ENCODE measurements around the gene VDR. TPM values are rescaled to one million over a fixed set of nuclear protein-coding genes. Genes with fewer than 3 reads are reported as not detected.

The VDR gene
- polyA plus RNA-seq, 1 donor (not counting 4 experiments of a cell fraction or from before 2014, with no cell fraction given) = 43.3 TPM

GRCh38 chr12:47850153-47851084, 54.4 kb downstream of the VDR start:
- peaks cover 14% of the 10 kb centered on the region for H3K4me1 ChIP-seq (ENCODE audit: control insufficient read depth, extremely low read depth, insufficient read depth, low read length)
- H3K79me2 ChIP-seq (ENCODE audit: control insufficient read depth, insufficient read depth, low read length) = no peaks in the 10 kb centered on the region
- dilution Hi-C loops (cut with MboI; ENCODE audit: extremely low pct_ligation_motif_present, low sequenced_read_pairs) = no loop called here
- peak overlapping the region; percentile 33 for H3K27ac ChIP-seq (ENCODE audit: control insufficient read depth, insufficient read depth, low read length)
- H3K4me3 ChIP-seq (ENCODE audit: control insufficient read depth in 2 of 3, extremely low read depth in 1 of 3, insufficient read depth in 2 of 3, low read depth in 1 of 3, low read length in 3 of 3) = no peak overlapping the region
- no peak for DNase-seq (ENCODE audit: low read depth, low spot score)
- no peaks in the 10 kb centered on the region for H3K27me3 ChIP-seq (ENCODE audit: control insufficient read depth, extremely low read depth, insufficient read depth, low read length)
- H3K9me3 ChIP-seq (ENCODE audit: control insufficient read depth, low read depth, low read length) = no peaks in the 10 kb centered on the region
- H4K20me1 ChIP-seq (ENCODE audit: control insufficient read depth, extremely low read depth, insufficient read depth, low read length) = no peaks in the 10 kb centered on the region
- H3K36me3 ChIP-seq (ENCODE audit: control insufficient read depth in 2 of 2, extremely low read depth in 1 of 2, insufficient read depth in 2 of 2, low read length in 2 of 2) = peaks cover 35 to 52% of the 10 kb centered on the region in 2 experiments
- H3K9me1 ChIP-seq (ENCODE audit: control insufficient read depth, extremely low read depth, insufficient read depth, low read length) = no peaks in the 10 kb centered on the region
- no peak overlapping the region for H3K4me2 ChIP-seq (ENCODE audit: control insufficient read depth, extremely low read depth, insufficient read depth, low read depth, low read length)
- H2AFZ ChIP-seq (ENCODE audit: control insufficient read depth, low read length) = no peak overlapping the region
- H3K9ac ChIP-seq (ENCODE audit: control insufficient read depth, extremely low read depth, insufficient read depth, low read length) = no peak overlapping the region
- FAIRE-seq = no peak
- TF ChIP-seq CTCF (optimal IDR thresholded peaks at IDR 0.05 in 1 of 3, IDR thresholded peaks at IDR 0.05 in 1 of 3, conservative IDR thresholded peaks at IDR 0.05 in 1 of 3; ENCODE audit: extremely low read depth in 1 of 3, insufficient read depth in 2 of 3, low read length in 3 of 3) (no peak), EZH2 (IDR thresholded peaks at IDR 0.05; ENCODE audit: low read length) (no peak)

- peaks cover 14% of the 10 kb centered on the region for H3K4me1 ChIP-seq (ENCODE audit: control insufficient read depth, extremely low read depth, insufficient read depth, low read length)
- no peak overlapping the region for H3K9ac ChIP-seq (ENCODE audit: control insufficient read depth, extremely low read depth, insufficient read depth, low read length)
- FAIRE-seq = peak; percentile 26
- no peak overlapping the region for H3K4me3 ChIP-seq (ENCODE audit: control insufficient read depth in 2 of 3, extremely low read depth in 1 of 3, insufficient read depth in 2 of 3, low read depth in 1 of 3, low read length in 3 of 3)
- H3K79me2 ChIP-seq (ENCODE audit: control insufficient read depth, insufficient read depth, low read length) = no peaks in the 10 kb centered on the region
- no peak for TF ChIP-seq CTCF (optimal IDR thresholded peaks at IDR 0.05 in 1 of 3, IDR thresholded peaks at IDR 0.05 in 1 of 3, conservative IDR thresholded peaks at IDR 0.05 in 1 of 3; ENCODE audit: extremely low read depth in 1 of 3, insufficient read depth in 2 of 3, low read length in 3 of 3)
- TF ChIP-seq EZH2 (IDR thresholded peaks at IDR 0.05; ENCODE audit: low read length) = no peak
- H3K4me2 ChIP-seq (ENCODE audit: control insufficient read depth, extremely low read depth, insufficient read depth, low read depth, low read length) = no peak overlapping the region
- H3K27ac ChIP-seq (ENCODE audit: control insufficient read depth, insufficient read depth, low read length) = no peak overlapping the region
- H3K9me1 ChIP-seq (ENCODE audit: control insufficient read depth, extremely low read depth, insufficient read depth, low read length) = peaks cover 2% of the 10 kb centered on the region
- H2AFZ ChIP-seq (ENCODE audit: control insufficient read depth, low read length) = no peak overlapping the region
- no peak for DNase-seq (ENCODE audit: low read depth, low spot score)
- no peaks in the 10 kb centered on the region for H3K27me3 ChIP-seq (ENCODE audit: control insufficient read depth, extremely low read depth, insufficient read depth, low read length)
- H3K36me3 ChIP-seq (ENCODE audit: control insufficient read depth in 2 of 2, extremely low read depth in 1 of 2, insufficient read depth in 2 of 2, low read length in 2 of 2) = peaks cover 34 to 57% of the 10 kb centered on the region in 2 experiments
- no peaks in the 10 kb centered on the region for H4K20me1 ChIP-seq (ENCODE audit: control insufficient read depth, extremely low read depth, insufficient read depth, low read length)
- no peaks in the 10 kb centered on the region for H3K9me3 ChIP-seq (ENCODE audit: control insufficient read depth, low read depth, low read length)
- dilution Hi-C loops (cut with MboI; ENCODE audit: extremely low pct_ligation_motif_present, low sequenced_read_pairs) = no loop called here
These were observed 55.5 kb downstream of the VDR start for GRCh38 chr12:47849261-47849660.
